ENCODE results near the gene PCYT1A.
A peak's percentile ranks its signal among the peaks of the same experiment; 100 is the strongest.

PCYT1A gene

DNA sequence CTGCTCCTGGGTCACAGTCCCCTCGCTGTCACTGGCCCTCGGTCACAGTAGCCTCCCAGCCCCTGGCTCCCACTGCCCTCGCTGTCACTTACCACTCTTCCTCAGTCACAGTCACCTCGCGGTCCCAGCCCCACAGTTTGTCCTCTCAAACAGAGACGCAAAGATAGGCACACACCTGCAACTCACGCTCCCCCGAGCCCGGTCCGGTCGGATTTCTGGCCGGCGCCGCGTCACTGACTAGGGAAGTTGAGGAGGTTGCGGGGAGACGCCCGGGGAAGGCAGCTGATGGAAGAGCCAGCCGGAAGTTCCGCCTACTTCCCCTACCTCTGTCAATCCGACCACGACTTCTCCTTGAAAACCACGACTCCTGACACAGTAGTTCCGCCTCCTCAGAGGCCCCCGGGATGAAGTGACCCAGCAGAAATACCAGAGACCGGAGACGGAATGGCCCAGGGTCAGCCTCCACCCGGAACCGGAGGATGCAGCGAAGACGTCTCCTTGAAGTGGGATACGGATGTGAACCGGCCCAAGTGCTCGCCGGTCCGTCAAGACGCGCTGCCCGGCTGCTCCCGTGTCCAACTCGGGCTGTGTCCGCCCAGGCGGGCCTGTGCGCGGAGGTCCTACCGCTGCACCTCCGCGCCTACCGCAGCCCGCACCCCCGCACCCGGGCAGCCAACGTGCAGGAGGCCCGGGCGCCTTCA is at the start of gene PCYT1A:
Gene PCYT1A (minus strand): TSS at position 287 of the 701 bp plus-strand sequence. CDS start 17,195 bp downstream, outside the sequence.
- TF ChIP-seq, protein P1, sequence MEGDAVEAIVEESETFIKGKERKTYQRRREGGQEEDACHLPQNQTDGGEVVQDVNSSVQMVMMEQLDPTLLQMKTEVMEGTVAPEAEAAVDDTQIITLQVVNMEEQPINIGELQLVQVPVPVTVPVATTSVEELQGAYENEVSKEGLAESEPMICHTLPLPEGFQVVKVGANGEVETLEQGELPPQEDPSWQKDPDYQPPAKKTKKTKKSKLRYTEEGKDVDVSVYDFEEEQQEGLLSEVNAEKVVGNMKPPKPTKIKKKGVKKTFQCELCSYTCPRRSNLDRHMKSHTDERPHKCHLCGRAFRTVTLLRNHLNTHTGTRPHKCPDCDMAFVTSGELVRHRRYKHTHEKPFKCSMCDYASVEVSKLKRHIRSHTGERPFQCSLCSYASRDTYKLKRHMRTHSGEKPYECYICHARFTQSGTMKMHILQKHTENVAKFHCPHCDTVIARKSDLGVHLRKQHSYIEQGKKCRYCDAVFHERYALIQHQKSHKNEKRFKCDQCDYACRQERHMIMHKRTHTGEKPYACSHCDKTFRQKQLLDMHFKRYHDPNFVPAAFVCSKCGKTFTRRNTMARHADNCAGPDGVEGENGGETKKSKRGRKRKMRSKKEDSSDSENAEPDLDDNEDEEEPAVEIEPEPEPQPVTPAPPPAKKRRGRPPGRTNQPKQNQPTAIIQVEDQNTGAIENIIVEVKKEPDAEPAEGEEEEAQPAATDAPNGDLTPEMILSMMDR (IDR thresholded peaks at IDR 0.05; ENCODE audit: low read depth, low read length, missing control alignments), result no peak
- peak; percentile 77 for DNase-seq (ENCODE audit: low read depth)
- in situ Hi-C loops (cut with HindIII; ENCODE audit: low sequenced_read_pairs), result no loop called here
- H3K4me3 ChIP-seq (ENCODE audit: low read depth, low read length), result peak within 1 kb of the TSS; percentile 76

DNA sequence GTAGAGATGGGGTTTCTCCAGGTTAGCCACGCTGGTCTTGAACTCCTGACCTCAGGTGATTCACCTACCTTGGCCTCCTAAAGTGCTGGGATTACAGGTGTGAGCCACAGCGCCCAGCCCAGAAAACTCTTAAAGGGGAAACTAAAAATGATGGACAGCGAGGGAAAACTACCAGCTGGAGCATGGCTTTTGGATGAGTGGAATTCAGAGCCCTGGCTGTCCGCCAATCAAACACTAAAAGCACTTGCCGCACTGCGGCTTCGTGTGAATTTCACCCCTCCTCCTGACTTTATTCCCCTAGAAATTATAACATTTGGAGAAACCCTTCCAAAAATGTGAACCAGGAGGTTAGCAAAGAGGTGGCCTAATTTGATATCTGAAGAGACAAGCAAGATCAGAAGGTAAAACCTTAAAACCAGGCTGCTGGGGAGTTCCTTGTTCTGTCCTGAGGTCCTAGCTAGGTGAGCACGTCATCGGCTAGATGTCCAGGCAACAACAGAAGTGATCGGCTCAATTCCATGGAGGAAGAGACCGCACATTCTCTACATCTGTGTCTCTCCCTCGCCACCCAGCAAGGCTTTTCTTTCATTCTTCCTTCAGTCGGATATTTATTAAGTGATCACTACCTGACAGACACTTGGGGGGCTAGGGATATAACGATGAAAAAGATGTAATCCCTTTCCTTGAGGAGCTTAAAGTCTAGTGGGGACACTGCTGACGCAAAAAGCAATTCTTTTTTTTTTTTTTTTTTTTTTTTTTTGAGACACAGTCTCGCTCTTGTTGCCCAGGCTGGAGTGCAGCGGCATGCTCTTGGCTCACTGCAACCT is 49.0 kb upstream of the PCYT1A start:
- H3K4me3 ChIP-seq (ENCODE audit: low read depth, low read length), result no peak overlapping the region
- TF ChIP-seq, protein P1 (IDR thresholded peaks at IDR 0.05; ENCODE audit: low read depth, low read length, missing control alignments), result no peak
- DNase-seq (ENCODE audit: low read depth), result no peak
- in situ Hi-C loops (cut with HindIII; ENCODE audit: low sequenced_read_pairs), result no loop called here

DNA sequence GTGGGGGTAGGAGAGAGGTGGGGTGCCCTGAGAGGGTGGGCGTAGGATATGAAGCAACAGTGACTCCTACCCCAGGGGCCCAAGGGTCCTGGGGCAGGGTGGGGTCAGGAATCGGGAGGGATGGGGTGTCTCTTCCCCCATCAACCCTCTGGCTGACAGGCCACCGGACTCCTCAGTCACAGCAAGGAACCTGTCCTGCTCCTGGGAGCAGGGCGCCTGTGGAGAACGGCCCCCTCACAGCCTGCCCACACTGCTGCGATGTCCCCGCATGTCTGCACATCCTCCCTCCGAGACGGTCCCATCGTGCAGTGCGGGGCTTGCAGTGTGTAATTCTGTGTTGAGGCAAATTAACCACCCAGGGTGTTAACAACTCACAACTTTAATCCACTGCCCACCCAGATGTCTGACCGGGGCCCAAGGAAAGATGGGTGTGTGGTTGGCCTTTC is 48.0 kb upstream of the PCYT1A start:
- H3K4me3 ChIP-seq (ENCODE audit: low read depth, low read length), result no peak overlapping the region
- TF ChIP-seq, protein P1 (IDR thresholded peaks at IDR 0.05; ENCODE audit: low read depth, low read length, missing control alignments), result no peak
- no peak for DNase-seq (ENCODE audit: low read depth)
- in situ Hi-C loops (cut with HindIII; ENCODE audit: low sequenced_read_pairs), result no loop called here

DNA sequence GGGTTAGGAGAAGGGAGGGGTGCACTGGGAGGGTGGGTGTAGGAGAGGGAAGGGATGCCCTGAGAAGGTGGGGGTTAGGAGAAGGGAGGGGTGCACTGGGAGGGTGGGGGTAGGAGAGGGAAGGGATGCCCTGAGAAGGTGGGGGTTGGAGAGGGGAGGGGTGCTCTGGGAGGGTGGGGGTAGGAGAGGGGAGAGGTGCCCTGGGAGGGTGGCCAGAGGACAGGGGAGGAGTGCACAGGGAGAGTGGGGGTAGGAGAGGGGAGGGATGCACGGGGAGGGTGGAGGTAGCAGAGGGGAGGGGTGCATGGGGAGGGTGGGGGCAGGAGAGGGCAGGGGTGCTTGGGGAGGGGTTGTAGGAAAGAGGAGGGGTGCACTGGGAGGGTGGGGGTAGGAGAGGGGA is 47.5 kb upstream of the PCYT1A start:
- no peak overlapping the region for H3K4me3 ChIP-seq (ENCODE audit: low read depth, low read length)
- in situ Hi-C loops (cut with HindIII; ENCODE audit: low sequenced_read_pairs), result loop anchor here (5.0 kb wide), 1 partner anchor 72 kb away; no protein-coding TSS in a partner anchor
- TF ChIP-seq, protein P1 (IDR thresholded peaks at IDR 0.05; ENCODE audit: low read depth, low read length, missing control alignments), result no peak
- DNase-seq (ENCODE audit: low read depth), result no peak

DNA sequence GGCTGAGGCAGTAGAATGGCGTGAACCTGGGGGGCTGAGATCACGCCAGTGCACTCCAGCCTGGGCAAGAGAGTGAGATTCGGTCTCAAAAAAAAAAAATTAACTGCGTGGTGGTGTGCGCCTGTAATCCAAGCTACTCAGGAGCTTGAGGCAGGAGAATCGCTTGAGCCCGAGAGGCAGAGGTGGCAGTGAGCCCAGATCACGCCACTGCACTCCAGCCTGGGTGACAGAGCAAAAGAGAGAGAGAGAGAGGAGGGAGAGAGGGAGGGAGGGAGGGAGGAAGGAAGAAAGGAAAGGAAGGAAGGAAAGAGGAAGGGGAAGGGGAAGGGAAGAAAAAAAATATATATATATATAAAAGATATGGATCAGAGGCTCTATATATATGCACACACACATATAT is 44.6 kb upstream of the PCYT1A start:
- DNase-seq (ENCODE audit: low read depth), result no peak
- in situ Hi-C loops (cut with HindIII; ENCODE audit: low sequenced_read_pairs), result loop anchor here (5.0 kb wide), 1 partner anchor 75 kb away; no protein-coding TSS in a partner anchor
- no peak overlapping the region for H3K4me3 ChIP-seq (ENCODE audit: low read depth, low read length)
- TF ChIP-seq, protein P1 (IDR thresholded peaks at IDR 0.05; ENCODE audit: low read depth, low read length, missing control alignments), result no peak

DNA sequence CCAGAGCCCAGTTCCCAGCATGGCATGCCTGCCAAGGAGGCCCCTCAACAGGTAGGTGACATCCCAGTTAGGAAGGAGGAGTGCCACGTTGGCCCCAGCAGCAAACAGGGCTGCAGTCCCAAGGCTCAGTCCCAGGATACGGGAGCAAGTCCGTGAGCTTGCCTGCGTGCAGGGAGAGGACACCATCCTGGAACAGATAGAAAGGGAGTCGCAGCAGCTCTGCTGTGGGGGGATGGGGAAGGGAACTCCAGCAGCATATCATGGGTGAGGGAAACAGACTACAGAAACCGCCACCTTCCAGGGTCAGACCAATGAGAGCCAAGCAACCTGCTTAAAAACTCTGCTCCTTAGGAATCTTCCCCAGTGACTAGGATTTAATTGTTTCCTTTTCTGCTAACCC is 39.9 kb upstream of the PCYT1A start:
- H3K4me3 ChIP-seq (ENCODE audit: low read depth, low read length), result no peak overlapping the region
- DNase-seq (ENCODE audit: low read depth), result no peak
- in situ Hi-C loops (cut with HindIII; ENCODE audit: low sequenced_read_pairs), result no loop called here
- TF ChIP-seq, protein P1 (IDR thresholded peaks at IDR 0.05; ENCODE audit: low read depth, low read length, missing control alignments), result no peak
